Measurements from ENCODE around the gene OPN4.

The OPN4 gene

DNA sequence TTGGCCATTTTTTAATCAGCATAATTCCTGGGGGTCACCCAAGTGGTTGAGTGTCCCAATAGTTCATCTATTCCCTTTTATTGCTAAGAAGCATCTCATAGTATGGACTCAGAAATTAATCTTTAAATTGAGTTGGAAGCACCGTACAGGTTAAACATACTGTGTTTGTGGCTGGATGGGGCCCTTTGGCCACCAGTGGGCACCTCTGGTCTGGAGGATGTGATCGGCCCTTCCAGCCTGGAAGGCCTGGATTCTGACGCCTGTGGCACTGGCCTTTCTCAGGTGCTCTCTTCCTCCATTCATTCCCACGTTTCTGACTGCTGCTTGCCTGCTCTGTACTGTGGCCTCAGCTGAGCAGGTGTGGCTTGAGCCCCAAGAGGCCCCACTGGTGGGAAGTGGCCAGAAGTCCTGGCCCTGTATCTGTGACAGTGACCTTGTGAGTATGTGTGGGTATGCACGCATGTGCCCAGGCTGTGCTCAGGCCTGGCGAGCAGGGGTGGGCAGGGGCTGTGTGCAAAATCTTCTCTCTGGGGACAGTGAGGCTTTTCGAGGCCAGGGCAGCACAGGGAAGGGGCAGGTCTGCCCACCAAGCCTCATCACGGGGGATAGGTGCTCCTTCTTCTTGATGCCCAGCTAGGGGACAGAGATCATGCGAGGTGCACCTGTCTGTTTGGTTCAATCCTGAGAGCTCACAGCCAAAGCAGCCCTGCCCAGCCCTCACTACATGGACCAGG lies 44.0 kb downstream of the OPN4 start:
- DNase-seq (ENCODE audit: extremely low read depth, low read depth) = no peak
- TF ChIP-seq, protein P1, sequence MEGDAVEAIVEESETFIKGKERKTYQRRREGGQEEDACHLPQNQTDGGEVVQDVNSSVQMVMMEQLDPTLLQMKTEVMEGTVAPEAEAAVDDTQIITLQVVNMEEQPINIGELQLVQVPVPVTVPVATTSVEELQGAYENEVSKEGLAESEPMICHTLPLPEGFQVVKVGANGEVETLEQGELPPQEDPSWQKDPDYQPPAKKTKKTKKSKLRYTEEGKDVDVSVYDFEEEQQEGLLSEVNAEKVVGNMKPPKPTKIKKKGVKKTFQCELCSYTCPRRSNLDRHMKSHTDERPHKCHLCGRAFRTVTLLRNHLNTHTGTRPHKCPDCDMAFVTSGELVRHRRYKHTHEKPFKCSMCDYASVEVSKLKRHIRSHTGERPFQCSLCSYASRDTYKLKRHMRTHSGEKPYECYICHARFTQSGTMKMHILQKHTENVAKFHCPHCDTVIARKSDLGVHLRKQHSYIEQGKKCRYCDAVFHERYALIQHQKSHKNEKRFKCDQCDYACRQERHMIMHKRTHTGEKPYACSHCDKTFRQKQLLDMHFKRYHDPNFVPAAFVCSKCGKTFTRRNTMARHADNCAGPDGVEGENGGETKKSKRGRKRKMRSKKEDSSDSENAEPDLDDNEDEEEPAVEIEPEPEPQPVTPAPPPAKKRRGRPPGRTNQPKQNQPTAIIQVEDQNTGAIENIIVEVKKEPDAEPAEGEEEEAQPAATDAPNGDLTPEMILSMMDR (IDR thresholded peaks at IDR 0.05; ENCODE audit: low read depth, low read length) = no peak; the same call in 1 of the 2 replicates

DNA sequence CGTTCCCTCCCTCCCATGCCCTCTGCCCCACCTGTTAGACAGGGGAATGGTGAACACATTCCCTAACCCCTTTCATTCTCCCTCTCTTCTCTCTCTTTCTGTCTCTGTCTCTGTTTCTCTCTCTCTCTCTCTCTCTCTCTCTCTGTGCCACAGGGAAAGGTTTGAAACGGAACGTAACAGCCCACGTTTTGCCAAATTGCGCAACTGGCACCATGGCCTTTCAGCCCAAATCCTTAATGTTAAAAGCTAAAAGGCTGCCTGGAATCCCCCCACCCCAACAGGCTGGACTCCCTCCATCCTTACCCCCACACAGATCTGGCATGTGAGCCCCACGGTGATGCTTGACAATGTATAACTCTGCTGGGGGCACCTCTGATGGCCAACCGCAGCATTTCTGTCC lies 44.8 kb downstream of the OPN4 start:
- TF ChIP-seq, protein P1 (IDR thresholded peaks at IDR 0.05; ENCODE audit: low read depth, low read length) = no peak
- no peak for DNase-seq (ENCODE audit: extremely low read depth, low read depth)

DNA sequence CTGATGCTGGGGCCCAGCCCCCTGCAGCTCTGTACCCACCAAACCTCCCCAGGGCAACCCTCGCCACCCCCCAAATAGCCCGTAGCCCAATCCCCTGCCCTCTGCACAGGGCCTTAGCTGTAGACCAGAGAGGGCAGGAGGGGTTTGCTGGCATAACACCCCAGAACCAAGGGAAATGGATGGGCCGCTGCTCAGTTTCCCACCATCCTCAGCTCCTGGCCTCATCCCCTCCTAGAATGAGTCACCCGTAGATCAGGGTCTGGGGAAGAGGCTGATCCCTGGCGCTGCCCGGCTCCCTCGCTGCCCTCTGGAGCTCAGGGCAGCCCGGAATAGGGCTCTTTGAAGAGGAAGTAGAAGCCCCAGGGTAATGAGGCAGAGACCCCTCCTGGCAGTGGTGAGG lies 45.2 kb downstream of the OPN4 start:
- TF ChIP-seq, protein P1 (IDR thresholded peaks at IDR 0.05; ENCODE audit: low read depth, low read length) = no peak
- no peak for DNase-seq (ENCODE audit: extremely low read depth, low read depth)

DNA sequence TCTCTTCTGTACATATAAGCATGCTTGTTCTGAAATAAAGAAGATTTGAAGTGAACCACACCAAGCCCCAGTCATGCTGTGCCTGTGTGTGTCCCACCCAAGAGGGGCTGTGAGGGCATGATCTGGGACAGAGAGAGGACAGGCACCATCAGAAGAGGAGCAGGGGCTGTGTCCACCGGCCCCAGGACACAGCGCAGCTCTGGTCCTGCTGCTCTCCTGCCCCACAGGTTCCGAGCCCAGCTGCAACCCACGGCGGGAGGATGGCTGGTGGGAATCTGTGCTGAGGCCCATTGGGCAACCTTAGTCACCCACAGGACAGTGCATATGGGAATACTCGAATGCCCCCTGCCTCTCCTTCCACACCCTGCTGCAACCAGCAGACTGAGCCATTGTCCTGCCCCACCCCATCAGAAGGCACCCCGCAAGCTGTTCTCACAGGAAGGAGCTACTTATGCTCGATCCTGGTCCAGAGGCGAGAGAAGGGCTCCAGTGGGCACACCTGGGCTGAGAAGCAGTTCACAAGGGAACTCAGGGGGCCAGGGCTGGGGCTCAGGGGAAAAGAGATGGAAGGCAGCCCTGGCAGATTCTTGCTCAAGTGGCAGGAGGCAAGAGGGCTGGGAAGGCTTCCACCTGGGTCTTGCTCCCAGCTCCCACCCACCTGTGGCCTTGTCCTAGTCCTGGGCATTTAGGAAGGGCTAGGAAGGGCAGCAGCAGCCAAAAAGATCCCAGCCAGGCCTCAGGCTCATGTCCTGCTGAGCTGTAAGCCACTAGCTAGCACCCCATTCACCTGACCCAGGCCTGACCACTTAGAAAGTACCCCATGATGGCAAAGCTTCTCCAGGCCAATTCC lies 45.9 kb downstream of the OPN4 start:
- no peak for DNase-seq (ENCODE audit: extremely low read depth, low read depth)

DNA sequence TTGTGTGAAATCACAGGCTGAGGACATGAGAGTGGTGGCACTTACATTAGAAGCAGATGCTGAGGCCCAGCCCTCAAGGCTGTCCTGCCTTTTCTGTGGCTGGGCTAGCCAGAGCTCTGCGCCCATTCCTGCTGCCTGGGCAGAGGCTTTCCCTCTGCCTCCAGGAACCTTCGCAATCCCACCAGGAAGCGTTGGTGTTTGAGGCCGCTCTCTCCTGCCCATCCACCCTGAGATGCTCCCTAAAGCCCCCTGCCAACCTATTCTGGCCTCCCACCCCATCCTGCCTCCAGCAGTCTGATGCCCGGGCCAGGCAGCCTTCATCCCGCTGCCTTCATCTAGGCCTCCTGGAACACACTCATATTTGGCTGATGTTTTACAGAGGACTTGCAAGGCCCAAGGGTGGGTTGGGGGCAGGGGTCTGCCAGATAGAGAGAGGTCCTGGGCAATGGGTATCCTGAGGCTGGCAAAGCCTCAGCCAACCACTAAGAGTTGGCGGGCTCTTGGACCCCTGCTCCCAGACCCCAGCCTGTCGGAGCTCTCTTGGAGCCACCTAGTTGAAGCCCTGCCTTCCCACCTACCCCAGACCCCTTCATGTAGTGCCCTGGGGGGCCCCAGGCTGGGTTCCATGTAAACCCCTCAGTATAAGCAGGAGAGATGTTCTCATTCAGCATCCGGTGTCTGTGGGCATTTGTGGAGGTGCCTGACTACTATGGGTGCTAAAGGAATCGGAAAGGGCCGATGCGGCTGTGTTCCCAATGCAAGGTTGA lies 46.7 kb downstream of the OPN4 start:
- TF ChIP-seq, protein P1 (IDR thresholded peaks at IDR 0.05; ENCODE audit: low read depth, low read length) = no peak
- DNase-seq (ENCODE audit: extremely low read depth, low read depth) = no peak

More for the DNA sequence above, 45.9 kb downstream of the OPN4 start:
- TF ChIP-seq, protein P1 (IDR thresholded peaks at IDR 0.05; ENCODE audit: low read depth, low read length) = no peak

DNA sequence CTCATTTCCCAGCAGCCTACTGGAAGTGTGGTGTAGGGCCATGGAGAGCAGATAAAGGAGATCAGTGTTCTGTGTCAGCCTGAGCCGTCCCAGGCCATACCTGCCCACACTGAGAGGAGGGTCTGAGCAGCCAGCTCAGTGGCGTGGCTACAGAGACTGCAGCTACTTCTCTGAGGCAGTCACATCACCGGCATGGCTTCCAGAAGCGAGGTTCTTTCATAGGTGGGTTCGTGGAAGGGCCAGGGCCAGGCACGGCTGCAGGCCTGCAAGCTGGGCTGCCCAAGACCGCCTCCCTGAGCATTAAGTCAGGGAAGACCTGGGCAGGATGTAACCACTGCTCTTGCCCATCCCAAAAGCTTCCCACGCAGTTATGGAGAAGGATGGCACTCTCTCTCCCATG lies 48.8 kb downstream of the OPN4 start:
- no peak for DNase-seq (ENCODE audit: extremely low read depth, low read depth)
- TF ChIP-seq, protein P1 (IDR thresholded peaks at IDR 0.05; ENCODE audit: low read depth, low read length) = no peak

All from AG09319 (cell line).